Activated CD8-positive, alpha-beta memory T cell treated with anti-CD3 and anti-CD28 coated beads, Interleukin-2, amount 50 U/mL, for 24 hours (primary cell): ENCODE measurements around the gene DDX28.
"Not testable (repeated sequence)": the region's sequence is repeated elsewhere in the genome, so short reads cannot be mapped to it uniquely, and the experiment has no call there.

Experiments
- DNase-seq: peaks from one replicate; pipeline ENCODE4 v3.0.0-alpha.2; 2020; ENCODE audit errors: extremely low read depth

DDX28 gene

GRCh38 chr16:67994040-67994408 is 29.0 kb downstream of the DDX28 start:
- DNase-seq = not testable (repeated sequence)

- peak; percentile 59 for DNase-seq
Measured at GRCh38 chr16:67993207-67994039, 29.6 kb downstream of the DDX28 start.

- no peak for DNase-seq
Measured at GRCh38 chr16:67992661-67993206, 30.3 kb downstream of the DDX28 start.

- DNase-seq = no peak
Measured at GRCh38 chr16:67990018-67990386, 33.0 kb downstream of the DDX28 start.

- DNase-seq = no peak
Measured at GRCh38 chr16:67989322-67990017, 33.6 kb downstream of the DDX28 start.

GRCh38 chr16:67988675-67989074 is 34.4 kb downstream of the DDX28 start:
- no peak for DNase-seq

GRCh38 chr16:67987460-67988160 is 35.4 kb downstream of the DDX28 start:
- no peak for DNase-seq

- no peak for DNase-seq
Measured at GRCh38 chr16:67986949-67987348, 36.1 kb downstream of the DDX28 start.

GRCh38 chr16:67982011-67982696 is 40.9 kb downstream of the DDX28 start:
- no peak for DNase-seq

GRCh38 chr16:67979955-67980678 is 42.9 kb downstream of the DDX28 start, which contains the start of gene DPEP3:
Gene DPEP3, minus strand, starts transcription at chr16:67980499. Its CDS starts 119 bp downstream, at chr16:67980380.
- no peak for DNase-seq

- no peak for DNase-seq
Measured at GRCh38 chr16:67977469-67978227, 45.4 kb downstream of the DDX28 start.

- no peak for DNase-seq
Measured at GRCh38 chr16:67977005-67977404, 46.0 kb downstream of the DDX28 start.

- DNase-seq = no peak
Measured at GRCh38 chr16:67976205-67976604, 46.8 kb downstream of the DDX28 start.

GRCh38 chr16:67975321-67976105 is 47.5 kb downstream of the DDX28 start:
- DNase-seq = no peak

GRCh38 chr16:67972285-67972684 is 50.7 kb downstream of the DDX28 start:
- DNase-seq = not testable (repeated sequence)

- no peak for DNase-seq
Measured at GRCh38 chr16:67971111-67971510, 51.9 kb downstream of the DDX28 start.
